CD4-positive, alpha-beta T cell treated with Interleukin-17A for 1 hour (primary cell): ENCODE data around the gene SRMS.
A peak's percentile ranks its signal among the peaks of the same experiment; 100 is the strongest.

Source experiments
- DNase-seq: peaks from one replicate; pipeline ENCODE4 v3.0.0-alpha.2; 2020

The SRMS gene

DNA sequence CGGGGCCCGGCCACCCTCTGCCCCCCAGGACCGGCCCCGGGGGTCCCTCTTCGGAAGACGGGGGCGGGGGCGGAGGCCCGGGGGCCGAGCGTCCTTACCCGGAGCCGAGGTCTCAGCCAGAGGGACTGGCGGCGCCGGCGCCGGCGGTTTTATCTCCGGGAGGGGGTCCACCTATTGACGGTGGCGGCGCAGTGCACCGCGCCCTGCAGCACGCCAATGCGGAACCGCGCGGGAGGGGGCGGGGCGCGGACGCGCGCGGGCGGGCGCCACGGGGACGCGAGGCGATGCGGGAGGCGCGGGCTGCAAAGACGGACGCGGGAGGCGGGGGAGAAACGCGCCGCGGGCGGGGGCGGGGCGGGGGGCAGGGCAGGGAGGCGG, 48.6 kb downstream of the SRMS start, which contains the start of gene EEF1A2:
Gene EEF1A2 (minus strand): TSS at position 124 of the 378 bp plus-strand sequence. CDS start 1,320 bp downstream, outside the sequence.
- peak; percentile 62 for DNase-seq

DNA sequence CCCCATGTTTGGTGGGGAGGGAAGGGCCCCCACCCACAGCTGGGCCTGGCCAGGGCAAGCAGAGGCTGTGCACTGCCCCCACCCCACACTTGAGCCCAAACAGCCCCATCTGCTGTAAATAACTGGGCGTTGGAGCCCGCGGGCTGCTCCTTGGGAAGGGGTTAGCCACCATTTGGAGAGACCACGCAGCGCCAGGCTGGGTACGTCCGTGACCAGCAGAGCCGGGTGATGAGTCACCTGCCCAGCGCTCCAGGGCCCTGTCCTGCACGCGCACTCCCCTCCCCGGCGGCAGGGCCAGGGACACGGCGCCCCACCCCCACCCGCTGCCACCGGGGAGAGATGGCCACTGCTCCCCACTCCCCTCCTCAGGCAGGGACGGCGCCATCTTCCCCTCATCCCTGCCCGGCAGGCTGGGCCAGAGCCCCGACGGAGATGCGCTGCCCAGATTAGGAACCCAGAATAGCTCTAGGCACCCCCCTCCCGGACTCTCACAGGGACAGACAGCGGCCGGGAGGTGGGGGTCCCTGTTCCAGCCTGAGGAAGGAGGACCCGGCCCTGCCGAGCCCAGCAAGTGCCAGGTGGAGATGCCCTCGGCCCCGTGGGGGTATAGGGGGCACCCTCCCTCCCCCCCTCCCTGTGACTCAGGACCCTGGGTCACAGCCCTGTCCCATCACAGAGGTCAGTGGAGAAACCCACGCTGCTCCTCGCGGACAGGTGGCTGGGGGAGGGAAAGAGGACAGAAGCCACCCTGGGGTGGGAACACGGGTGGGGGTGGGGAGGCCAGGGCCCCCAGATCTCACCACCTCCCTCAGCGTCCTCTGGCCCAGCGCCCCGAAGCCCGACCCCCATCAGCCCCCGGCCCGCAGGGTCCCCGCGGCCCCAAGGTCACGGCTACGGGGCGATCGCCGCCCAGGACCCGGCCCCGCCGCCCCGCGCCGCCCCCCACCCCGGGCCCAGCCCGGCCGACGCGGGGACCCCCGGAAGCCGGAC, 49.3 kb downstream of the SRMS start:
- DNase-seq = no peak

DNA sequence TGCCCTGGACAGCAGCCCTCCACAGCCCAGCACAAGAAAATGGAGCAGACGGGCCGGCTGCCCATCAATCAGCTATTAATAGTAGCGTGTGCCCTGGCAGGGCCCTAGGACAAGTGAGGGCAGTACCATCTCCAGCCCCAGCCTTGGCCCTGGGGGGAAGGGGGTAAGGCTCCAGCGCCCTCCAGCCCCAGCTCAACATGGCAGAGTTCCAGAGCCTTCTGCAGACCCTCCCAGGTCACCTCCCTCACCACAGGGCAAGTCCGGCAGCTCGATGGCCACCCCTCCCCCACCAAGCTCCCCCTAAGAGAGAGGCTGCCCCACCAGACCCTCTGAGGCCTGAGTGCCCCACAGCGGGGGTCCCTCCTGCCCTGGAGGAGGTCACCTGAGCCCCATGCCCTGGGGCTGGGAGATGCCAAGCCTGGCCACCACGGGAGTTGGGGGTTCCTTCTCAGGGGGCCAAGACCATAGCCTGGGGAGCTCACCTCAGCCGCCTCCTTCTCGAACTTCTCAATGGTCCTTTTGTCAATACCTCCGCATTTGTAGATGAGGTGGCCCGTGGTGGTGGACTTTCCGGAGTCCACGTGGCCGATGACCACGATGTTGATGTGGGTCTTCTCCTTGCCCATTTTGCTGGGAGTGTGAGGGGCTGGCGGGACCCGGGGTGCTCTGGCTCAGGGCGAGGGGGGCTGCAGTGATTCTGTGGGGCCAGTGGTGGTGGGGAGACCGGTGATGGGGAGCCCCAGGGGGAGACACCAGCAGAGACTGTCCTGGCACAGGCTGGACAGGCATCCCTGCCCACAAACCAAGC, 50.2 kb downstream of the SRMS start:
- DNase-seq = no peak

DNA sequence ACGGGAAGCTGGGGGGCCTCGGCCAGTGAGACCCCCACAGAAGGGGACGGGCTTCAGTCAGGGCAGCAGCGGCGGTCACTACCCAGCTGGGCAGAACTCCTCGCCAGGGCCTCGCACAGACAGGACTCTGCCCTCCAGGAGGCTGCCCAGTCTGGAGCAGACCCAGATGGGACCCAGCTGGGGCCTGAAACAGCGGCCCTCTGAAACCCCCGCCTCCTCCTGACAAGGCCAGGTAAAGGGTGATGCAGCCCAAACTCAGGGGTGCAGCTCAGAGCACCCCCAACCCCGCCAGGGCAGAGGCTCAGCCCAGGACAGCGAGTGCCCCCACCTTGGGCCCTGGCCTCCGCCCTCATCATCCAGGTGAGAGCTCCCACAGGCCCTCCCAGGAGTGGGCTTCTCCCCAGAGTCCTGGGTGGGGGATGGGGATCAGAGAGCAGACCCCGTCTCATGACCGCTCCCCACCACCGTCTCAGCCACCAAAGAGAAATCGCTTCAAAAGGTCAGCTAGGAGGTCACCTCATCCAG, 50.9 kb downstream of the SRMS start:
- no peak for DNase-seq

DNA sequence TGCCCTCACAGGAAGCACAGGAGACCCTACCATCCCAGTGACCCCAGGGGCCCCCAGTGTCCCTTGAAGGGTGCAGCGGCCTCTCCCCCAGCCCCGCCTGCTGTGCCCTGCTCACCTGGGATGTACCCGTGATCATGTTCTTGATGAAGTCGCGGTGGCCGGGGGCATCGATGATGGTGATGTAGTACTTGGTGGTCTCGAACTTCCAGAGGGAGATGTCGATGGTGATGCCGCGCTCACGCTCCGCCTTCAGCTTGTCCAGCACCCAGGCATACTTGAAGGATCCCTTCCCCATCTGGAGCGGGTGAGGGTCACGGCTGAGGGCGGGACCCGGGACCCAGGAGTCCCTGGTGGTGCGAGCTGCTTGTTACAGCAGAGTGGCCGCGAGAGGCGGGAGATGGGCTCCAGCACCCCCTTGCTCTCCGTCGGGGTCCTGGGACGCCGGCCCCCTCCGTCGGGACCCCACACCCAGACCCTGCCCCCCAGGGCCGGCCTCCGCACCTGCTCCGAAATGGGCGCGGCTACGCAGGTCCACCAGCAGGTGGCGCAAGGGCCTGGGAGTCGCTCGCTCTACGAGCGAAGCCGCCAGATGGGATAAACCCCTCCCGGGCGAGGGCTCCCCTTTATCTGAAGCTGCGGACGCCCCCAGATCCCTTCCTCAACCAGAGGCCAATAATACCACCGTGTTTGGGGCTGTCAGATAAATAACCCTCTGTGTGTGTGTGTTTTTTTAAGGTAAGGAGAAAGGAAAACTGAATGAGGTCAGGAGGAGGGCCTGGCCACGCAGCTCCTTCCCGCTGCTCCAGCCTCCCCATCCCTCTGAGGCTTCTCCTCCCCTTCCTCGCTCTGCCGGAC, 51.6 kb downstream of the SRMS start:
- DNase-seq = peak; percentile 76

DNA sequence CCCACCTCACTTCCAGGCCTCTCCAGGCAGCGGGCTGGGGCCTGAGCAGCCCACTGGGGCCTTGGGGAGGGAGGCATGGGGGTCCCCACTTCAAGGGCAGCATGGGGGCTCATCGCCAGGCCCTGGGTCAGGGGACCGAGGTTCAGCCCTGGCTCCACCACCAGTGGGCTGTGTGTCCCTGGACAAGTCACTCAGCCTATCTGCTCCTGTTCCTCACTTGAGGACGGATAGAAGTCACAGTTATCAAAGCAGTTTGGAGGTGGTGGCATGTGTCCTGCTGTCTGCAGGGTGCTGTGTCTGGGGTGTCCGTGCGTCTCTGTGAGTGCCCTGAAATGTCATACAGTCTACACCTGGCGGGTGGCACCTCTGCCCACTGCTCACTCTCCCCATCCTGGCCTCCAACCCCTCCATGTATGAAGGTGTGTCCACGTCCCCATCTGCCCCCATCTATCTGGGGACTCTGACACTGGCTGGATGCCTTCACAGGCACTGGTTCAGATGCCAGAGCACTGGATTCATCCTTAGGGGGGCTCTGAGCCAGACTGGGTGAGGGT, 52.3 kb downstream of the SRMS start:
- no peak for DNase-seq

DNA sequence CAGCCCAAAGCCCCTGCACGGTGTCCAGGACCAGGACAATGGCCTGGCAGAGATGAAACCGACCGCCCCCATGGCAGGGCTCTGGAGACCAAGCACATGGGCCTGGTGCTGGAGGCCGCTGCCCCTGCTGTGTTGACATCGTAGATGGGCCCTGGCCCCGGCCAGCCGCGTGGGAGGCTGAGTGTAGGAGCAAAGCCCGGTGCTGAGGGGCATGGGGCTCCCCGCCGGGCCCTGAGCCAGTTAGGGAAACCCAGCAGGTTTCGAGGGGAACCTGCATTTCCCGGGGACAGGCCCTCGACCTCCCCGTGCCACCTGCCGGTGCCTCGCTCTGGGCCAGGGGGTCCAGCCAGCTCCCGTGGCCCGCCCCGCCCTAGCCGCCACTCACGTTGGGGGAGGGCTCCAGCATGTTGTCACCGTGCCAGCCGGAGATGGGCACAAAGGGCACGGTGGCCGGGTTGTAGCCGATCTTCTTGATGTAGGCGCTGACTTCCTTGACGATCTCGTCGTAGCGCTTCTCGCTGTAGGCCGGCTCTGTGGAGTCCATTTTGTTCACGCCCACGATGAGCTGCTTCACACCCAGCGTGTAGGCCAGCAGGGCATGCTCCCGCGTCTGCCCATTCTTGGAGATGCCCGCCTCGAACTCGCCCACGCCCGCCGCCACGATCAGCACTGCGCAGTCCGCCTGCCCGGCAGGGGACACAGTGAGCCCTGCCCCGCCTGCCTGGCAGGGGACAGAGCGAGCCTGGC, 53.0 kb downstream of the SRMS start:
- no peak for DNase-seq

DNA sequence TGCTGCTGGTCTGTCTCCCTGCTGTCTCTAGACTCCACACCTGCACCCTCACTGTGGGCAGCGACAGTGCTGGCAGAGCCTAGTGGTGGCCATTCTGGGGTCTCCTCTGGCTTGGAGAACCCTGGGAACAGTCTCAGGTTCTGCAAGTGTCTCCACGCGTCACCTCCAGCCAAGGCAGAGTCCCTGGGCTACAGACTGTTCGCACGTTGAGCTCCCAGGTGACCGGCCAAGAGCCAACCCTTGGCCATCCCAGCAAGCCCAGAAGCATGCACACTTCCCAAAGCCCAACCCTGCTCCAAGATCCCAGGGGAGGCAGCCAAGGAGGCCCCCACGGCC, 53.5 kb downstream of the SRMS start:
- DNase-seq = no peak

DNA sequence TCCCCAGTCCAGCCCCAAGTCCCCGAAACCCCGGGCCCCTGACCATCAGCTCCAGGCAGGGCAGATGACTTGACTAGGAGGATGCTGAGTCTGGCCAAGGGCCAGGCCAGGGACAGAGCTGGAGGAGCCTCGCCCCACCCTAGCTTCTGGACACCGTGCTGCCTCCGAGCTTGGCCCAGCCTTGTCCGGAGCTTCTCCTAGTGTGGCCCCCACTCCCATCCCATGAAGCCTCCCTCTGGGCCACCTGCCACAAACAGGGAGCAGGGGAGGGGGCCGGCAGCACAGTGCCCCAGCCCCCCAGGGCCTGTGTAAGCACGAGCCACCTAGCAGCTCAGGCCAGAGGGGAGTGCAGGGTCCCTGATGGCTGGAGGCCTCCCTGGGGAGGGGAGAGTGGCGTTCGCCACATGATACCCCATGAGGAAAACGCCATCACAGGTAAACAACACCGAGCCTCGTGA, 54.0 kb downstream of the SRMS start:
- DNase-seq = no peak

DNA sequence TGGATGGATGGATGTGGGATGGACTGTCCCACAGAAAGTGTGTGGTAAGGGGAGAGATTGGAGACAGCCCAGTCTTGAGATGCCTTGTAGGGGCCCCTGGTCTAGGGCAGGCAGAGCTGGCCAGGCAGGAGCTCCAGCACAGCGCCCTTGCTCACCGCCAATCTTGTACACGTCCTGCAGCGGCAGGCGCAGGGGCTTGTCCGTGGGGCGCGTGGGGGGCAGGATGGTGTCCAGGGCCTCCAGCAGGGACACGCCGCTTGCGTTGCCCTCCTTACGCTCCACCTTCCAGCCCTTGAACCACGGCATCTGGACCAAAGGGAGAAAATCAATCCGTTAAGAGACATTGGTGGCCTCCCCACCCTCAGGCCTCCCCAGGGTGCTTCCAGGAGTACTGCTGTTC, 54.6 kb downstream of the SRMS start:
- no peak for DNase-seq

DNA sequence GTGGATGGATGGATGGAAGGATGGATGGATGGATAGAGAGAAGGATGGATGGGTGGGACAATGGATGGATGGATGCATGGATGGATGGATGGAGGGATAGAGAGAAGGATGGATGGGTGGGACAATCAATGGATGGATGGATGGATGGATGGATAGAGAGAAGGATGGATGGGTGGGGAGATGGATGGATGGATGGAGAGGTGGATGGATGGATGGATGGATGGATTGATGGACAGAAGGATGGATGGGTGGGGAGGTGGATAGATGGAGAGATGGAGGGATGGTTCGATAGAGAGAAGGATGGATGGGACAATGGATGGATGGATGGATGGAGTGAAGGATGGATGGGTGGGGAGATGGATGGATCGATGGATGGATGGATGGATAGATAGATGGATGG, 55.0 kb downstream of the SRMS start:
- DNase-seq = no peak

DNA sequence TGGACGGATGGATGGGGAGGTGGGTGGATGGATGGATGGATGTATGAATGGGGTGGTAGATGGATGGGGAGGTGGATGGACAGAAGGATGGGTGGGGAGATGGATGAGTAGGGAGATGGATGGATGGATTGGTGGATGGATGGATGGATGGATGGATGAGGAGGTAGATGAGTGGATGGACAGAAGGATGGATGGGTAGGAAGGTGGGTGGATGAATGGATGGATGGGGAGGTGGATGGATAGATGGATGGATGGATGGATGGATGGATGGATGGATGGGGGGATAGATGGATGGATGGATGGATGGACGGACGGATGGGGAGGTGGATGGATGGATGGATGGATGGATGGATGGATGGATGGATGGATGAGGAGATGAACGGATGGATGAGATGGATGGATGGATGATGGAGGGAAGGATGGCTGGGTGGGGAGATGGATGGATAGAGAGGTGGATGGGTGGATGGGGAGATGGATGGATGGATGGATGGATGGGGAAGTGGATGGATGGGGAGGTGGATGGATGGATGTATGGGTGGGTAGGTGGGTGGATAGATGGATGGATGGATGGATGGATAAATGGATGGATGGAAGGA, 55.8 kb downstream of the SRMS start:
- no peak for DNase-seq

DNA sequence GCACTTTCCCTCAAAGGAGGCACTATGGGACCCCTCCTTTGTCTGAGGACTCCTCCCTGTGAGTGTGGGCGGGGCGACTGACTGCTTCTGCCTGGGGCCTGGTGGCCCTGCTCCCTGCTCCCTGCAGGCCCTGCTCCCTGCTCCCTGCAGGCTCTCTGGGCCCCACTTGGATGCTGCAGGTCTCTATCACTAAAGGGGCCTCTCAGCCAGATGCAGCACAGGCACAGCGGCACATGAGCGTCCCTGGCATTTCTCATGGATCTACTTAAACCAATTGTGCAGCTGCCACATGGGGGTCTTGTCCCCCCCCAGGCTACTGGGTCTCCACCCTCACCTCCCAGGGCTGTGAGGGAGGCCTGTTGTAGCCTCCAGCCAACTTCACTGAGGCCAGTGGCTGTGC, 56.5 kb downstream of the SRMS start:
- DNase-seq = no peak
